Cortex of kidney (tissue), 1 donor: ENCODE data around the gene DCLK2.

ENCODE experiments used
- DNase-seq: peaks from one replicate; lab custom pipeline; 2025; lab: John Stamatoyannopoulos, UW

Gene DCLK2

GRCh38 chr4:150117629-150118028 is 39.4 kb downstream of the DCLK2 start:
- no peak for DNase-seq

- no peak for DNase-seq
Observed at GRCh38 chr4:150119492-150119891, 41.2 kb downstream of the DCLK2 start.

GRCh38 chr4:150123087-150123486 is 44.8 kb downstream of the DCLK2 start:
- DNase-seq: no peak

DNA sequence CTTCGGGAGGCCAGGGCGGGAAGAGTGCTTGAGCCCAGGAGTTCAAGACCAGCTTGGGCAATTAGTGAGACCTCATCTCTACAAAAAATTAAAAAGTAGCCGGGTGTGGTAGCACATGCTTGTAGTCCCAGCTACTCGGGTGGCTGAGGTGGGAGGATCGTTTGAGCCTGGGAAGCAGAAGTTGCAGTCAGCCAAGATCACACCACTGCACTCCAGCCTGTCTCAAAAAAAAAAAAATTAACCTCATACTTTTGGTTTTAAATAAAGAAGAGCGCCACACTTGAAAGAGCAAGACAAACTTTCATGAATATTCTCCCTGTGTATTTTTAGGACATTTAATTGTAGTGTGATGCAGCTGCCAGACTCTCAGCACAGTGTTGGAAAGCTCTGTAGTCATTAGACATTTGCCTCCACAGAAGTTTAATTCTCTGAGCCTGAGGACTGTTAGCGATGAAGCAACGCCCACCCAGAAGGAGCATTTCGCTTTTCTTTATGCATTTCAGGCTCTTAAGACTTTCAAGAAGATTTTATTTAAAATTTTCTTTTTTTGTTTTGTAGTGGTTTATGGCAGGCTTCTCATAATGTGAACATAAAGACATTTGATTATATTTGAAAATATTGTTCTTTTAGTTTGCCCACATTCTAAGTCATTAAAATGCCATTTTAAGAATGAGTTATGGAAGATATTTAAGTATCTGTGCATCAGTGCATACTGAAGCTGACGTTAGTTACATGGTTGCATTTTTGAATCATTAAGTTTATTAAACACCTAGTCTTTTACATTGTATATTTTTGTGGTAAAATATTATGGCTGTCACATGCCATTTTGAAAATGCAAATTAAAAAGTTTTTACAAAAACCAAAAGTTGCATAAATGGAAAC is 45.8 kb downstream of the DCLK2 start:
- no peak for DNase-seq

GRCh38 chr4:150126201-150126863 is 48.1 kb downstream of the DCLK2 start:
- DNase-seq: no peak

DNA sequence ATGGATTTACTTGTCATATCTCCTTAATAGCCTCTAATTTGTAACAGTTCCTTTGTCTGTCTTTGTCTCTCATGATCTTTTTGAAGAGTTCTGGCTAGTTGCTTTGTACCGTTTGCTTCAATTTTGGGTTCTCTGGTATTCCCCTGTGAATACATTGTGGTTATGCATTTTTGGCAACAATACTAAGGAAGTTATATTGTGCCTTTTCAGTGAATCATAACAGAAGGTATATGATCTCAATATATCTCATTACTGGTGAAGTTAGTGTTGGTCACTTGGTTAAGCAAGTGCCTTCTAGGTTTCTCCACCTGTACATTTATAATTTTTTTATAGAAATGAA is 48.6 kb downstream of the DCLK2 start:
- DNase-seq: no peak

DNA sequence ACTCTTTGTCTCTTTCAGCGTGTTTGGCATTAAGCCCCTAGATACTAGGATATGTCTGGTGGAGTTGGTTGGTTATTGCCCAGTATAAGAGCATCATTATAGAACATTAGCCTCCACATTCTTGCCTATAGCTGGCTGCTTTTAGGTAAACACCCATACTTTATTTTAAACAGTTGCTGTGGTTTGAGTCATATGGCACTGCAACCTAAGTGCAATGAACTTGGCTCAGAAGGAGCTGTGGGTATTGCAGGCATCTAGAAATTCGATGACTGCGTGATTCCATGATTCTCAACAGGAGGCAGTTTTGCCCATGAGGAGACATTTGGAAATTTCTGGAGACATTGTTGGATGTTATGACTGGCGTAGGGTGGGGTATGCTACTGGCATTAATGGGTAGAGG is 49.5 kb downstream of the DCLK2 start:
- no peak for DNase-seq

GRCh38 chr4:150130933-150131332 is 52.7 kb downstream of the DCLK2 start:
- DNase-seq: no peak

GRCh38 chr4:150131581-150132228 is 53.5 kb downstream of the DCLK2 start:
- no peak for DNase-seq

DNA sequence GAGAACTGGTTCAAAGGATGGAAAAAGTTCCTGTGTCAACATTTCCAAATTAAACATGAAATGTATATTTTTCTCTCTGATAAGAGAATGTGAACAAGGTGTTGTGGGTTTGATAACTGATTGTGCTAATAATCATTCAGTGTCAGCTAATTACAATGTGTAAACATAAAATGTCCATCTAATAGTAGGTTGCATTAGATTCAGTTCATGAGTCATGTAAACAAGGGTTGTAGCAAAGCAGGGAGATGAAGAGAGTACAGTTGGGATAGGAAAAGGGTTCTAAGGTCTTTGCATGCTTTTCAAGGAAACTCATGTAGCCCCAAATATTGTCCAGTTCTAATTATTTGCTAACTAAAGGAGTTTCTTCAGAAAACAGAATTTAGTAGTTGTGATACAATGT is 55.4 kb downstream of the DCLK2 start:
- DNase-seq: no peak

DNA sequence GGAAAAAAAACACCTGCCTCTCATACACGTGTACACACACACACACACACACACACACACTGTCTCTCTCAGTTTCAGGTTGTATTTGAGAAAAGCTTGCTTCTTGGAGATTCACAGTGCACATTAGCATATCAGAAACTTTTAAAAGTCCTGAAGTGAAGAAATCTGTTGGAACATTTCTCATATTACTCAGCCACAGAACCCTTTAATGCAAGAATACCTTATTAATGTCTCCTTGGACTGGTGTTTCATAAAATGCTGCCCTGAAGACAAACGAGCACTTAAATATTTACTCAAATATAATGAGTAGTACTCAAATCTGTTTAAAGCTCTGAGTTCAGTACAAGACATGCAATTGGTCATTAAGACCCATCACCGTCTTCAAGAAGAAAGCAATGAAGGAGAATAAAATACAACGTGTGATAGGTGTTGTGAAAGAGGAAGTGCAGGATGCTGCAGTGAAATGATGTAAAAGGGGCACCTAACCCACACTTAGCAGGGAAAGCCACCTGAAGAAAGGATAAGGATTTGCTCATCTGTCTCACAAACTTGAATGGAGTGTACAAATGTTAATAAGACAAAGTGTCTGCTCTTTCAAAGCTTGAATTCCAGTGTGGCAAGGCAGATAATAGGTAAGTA is 57.0 kb downstream of the DCLK2 start:
- DNase-seq: no peak

DNA sequence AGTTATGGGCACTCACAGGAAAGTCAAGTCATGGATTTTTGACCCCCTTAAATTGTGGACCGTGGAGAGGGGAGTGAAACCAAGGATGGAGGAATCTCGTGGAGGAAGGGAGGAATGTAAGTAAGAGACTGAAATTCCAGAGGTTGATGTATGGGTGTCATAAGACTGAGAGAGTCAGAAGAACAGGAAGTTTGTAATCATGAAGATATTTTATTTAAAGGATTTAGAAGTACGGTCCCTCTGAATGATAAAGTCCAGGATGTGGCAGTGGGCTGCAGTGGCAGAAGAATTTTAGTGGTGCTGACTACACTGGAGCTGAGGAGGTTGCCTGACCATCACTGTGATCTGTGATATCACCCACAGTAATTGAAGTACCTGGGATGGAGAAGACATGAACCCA is 57.8 kb downstream of the DCLK2 start:
- DNase-seq: no peak

DNA sequence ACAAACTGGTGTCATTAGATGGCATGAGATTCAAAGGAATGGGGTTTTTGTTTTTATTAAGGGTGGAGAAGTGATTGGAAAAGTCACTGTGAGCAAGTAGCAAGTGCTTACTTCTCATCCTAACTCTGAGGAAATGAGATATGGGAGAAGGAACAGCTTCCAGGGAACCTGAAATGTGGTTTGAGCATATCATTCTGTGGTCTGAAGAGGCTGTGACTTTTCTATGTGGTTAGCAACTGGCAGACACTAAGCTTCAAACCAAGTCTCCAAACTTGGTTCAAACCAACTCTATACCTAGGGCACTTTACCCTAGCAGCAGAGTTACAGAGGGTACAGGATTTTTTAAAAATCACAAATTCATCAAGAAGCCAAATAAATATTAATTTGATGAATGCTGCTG is 58.2 kb downstream of the DCLK2 start:
- no peak for DNase-seq

- no peak for DNase-seq
Observed at GRCh38 chr4:150139297-150139865, 61.1 kb downstream of the DCLK2 start.

GRCh38 chr4:150140774-150141400 is 62.6 kb downstream of the DCLK2 start:
- no peak for DNase-seq

GRCh38 chr4:150141756-150142155 is 63.5 kb downstream of the DCLK2 start:
- no peak for DNase-seq

DNA sequence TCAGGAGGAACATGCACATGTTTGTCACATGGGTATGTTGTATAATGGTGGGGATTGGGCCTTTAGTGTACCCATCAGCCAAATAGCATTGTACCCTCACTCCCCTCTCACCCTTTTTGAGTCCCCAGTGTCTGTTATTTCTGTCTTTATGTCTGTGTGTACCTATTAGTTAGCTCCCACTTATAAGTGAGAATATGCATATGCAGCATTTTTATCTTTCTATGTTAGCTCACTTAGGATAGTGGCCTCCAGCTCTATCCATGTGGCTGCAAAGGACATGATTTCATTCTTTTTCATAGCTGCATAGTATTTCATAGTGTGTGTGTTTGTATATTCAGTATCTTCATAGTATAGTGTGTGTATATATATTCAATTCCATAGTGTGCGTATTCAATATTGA is 64.6 kb downstream of the DCLK2 start:
- DNase-seq: no peak

GRCh38 chr4:150145090-150145945 is 67.1 kb downstream of the DCLK2 start:
- DNase-seq: no peak

- no peak for DNase-seq
Observed at GRCh38 chr4:150145946-150146340, 67.7 kb downstream of the DCLK2 start.

- no peak for DNase-seq
Observed at GRCh38 chr4:150149381-150149780, 71.1 kb downstream of the DCLK2 start.

- DNase-seq: no peak
Observed at GRCh38 chr4:150150629-150151062, 72.4 kb downstream of the DCLK2 start.
